ENCODE measurements around the gene MEGF11.

The MEGF11 gene

GRCh38 chr15:65963911-65964482 lies 289.6 kb downstream of the MEGF11 start:
- H3K4me3 ChIP-seq (ENCODE audit: low read depth, low read length): no peak overlapping the region
- DNase-seq (ENCODE audit: low read depth): no peak
- TF ChIP-seq, protein P1, sequence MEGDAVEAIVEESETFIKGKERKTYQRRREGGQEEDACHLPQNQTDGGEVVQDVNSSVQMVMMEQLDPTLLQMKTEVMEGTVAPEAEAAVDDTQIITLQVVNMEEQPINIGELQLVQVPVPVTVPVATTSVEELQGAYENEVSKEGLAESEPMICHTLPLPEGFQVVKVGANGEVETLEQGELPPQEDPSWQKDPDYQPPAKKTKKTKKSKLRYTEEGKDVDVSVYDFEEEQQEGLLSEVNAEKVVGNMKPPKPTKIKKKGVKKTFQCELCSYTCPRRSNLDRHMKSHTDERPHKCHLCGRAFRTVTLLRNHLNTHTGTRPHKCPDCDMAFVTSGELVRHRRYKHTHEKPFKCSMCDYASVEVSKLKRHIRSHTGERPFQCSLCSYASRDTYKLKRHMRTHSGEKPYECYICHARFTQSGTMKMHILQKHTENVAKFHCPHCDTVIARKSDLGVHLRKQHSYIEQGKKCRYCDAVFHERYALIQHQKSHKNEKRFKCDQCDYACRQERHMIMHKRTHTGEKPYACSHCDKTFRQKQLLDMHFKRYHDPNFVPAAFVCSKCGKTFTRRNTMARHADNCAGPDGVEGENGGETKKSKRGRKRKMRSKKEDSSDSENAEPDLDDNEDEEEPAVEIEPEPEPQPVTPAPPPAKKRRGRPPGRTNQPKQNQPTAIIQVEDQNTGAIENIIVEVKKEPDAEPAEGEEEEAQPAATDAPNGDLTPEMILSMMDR (conservative IDR thresholded peaks at IDR 0.05; ENCODE audit: low read depth, low read length): no peak

- H3K4me3 ChIP-seq (ENCODE audit: low read depth, low read length): no peak overlapping the region
- TF ChIP-seq, protein P1 (conservative IDR thresholded peaks at IDR 0.05; ENCODE audit: low read depth, low read length): no peak
- DNase-seq (ENCODE audit: low read depth): no peak
Observed at GRCh38 chr15:65963358-65963757, 290.2 kb downstream of the MEGF11 start.

DNA sequence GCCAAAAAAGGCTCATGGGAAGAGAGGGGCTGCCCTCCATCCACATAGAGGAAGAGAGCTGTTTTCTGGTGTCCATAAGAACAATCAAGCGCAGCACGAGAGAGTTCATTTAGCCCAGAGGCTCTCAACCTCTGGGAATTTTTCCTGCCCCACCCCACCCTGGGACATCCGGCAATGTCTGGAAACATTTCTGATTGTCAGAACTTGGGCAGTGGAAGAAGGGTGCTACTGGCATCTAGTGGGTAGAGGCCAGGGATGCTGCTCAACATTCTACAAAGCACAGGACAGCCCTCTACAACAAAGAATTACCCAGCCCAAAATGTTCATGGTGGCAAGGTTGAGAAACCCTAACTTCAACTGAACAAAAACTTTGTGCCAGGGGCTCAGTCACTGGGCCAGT lies 291.4 kb downstream of the MEGF11 start:
- TF ChIP-seq, protein P1 (conservative IDR thresholded peaks at IDR 0.05; ENCODE audit: low read depth, low read length): peak; percentile 21
- DNase-seq (ENCODE audit: low read depth): no peak
- H3K4me3 ChIP-seq (ENCODE audit: low read depth, low read length): no peak overlapping the region

DNA sequence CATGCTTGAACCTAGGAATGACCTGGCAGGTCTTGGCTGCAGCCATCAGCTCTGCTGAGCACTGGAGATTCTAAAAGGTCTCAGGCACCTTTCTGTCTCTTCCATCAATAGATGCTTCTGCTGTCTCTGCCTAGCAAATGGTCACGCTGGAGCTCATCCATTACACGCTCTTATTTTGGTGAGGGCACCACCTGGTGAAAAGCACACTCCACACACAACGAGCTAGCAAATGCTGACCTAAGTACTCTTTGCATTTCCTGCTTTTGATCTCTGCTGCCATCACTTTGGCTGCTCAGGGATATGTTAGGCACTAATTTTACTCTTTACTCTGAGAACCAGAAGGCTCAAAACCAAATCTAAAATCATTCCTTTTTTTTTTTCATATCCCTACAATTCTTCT lies 293.0 kb downstream of the MEGF11 start:
- TF ChIP-seq, protein P1 (conservative IDR thresholded peaks at IDR 0.05; ENCODE audit: low read depth, low read length): no peak
- no peak overlapping the region for H3K4me3 ChIP-seq (ENCODE audit: low read depth, low read length)
- DNase-seq (ENCODE audit: low read depth): no peak

GRCh38 chr15:65958835-65959234 lies 294.7 kb downstream of the MEGF11 start:
- TF ChIP-seq, protein P1 (conservative IDR thresholded peaks at IDR 0.05; ENCODE audit: low read depth, low read length): no peak

DNA sequence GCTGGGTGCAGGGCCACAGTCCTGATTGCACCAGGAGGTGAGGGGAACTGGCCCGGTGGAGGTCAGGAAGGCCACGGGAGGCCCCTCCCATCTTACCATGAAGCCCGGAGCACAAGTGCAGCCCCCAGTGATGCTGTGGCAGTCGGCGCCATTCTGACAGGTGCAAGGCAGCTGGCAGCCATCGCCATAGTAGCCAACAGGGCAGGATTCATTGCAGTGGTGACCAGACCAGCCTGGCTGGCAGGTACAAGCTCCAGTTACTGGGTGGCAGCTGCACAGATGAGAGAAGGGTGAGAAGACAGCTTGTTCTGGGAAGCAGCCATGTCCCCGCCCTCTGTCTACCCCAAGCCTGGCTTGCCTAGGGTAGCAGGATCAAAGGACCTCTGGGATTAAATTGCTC lies 296.1 kb downstream of the MEGF11 start:
- TF ChIP-seq, protein P1 (conservative IDR thresholded peaks at IDR 0.05; ENCODE audit: low read depth, low read length): no peak
- DNase-seq (ENCODE audit: low read depth): no peak
- H3K4me3 ChIP-seq (ENCODE audit: low read depth, low read length): no peak overlapping the region

More at GRCh38 chr15:65958835-65959234, 294.7 kb downstream of the MEGF11 start:
- H3K4me3 ChIP-seq (ENCODE audit: low read depth, low read length): no peak overlapping the region
- DNase-seq (ENCODE audit: low read depth): no peak

DNA sequence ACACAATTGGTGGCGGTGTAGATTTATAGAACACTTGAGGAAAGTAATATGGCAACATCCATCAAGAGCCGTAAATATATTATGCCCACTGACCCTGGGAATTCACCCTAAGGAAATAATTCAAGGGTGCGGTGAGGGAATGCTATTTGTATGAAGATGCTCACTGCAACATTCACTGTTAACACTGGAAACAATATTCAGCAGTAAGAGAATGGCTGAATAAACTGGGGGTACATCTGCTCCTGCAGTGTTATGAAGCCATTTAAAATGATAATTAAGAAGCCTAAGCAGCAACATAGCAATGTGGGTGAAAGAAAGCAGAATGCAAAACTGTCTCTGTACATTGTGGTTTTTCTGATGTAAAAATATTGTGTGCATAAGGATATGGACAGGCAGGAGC lies 296.7 kb downstream of the MEGF11 start:
- TF ChIP-seq, protein P1 (conservative IDR thresholded peaks at IDR 0.05; ENCODE audit: low read depth, low read length): no peak
- no peak for DNase-seq (ENCODE audit: low read depth)
- no peak overlapping the region for H3K4me3 ChIP-seq (ENCODE audit: low read depth, low read length)

All from choroid plexus epithelial cell (primary cell).